ENCODE measurements around the gene ACOX1.

DNA sequence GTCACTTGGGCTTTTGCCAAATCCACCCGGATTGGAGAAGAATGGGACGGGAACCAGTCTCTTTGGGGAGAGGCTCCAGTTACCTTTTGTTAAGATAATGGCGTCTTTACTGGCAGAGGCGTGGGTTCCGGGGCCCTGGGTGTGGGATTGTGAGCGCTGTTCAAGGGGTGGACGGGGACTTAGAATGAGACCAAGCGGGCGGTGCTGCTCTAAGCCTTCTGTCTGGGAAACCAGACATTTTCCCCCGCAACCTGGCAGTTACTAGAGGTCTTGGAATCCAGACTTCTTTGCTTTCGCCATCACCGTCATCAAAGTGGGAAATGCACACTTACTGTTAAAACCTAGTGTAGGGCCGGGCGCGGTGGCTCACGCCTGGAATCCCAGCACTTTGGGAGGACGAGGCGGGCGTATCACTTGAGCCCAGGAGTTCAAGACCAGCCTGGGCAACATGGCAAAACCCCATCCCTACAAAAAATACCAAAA is 780 bp upstream of the ACOX1 start:
- TF ChIP-seq POLR2A (IDR thresholded peaks at IDR 0.05; ENCODE audit: low read depth, low read length) (no peak; the same call in 1 of the 2 replicates), POLR2AphosphoS5 (IDR thresholded peaks at IDR 0.05; ENCODE audit: low read depth, low read length) (peak; percentile 4; the same call in 1 of the 2 replicates), TAF1 (IDR thresholded peaks at IDR 0.05; ENCODE audit: borderline replicate concordance, low read depth, low read length) (no peak)
